C4-2B (cell line): ENCODE results near the gene OR2G3.

Experiments used
- ZFX ChIP-seq: fragments of 450-650 bp; IDR thresholded peaks from 2 replicates; pipeline ENCODE4 v1.6.1; 2017
- TF ChIP-seq, protein P1 (sequence below): fragments of 450-650 bp; conservative IDR thresholded peaks from 2 replicates; pipeline ENCODE4 v1.5.1; 2017; ENCODE audit warnings: mild to moderate bottlenecking

GRCh38 chr1:247646867-247647266 lies 41.5 kb downstream of the OR2G3 start:
- TF ChIP-seq, protein P1, sequence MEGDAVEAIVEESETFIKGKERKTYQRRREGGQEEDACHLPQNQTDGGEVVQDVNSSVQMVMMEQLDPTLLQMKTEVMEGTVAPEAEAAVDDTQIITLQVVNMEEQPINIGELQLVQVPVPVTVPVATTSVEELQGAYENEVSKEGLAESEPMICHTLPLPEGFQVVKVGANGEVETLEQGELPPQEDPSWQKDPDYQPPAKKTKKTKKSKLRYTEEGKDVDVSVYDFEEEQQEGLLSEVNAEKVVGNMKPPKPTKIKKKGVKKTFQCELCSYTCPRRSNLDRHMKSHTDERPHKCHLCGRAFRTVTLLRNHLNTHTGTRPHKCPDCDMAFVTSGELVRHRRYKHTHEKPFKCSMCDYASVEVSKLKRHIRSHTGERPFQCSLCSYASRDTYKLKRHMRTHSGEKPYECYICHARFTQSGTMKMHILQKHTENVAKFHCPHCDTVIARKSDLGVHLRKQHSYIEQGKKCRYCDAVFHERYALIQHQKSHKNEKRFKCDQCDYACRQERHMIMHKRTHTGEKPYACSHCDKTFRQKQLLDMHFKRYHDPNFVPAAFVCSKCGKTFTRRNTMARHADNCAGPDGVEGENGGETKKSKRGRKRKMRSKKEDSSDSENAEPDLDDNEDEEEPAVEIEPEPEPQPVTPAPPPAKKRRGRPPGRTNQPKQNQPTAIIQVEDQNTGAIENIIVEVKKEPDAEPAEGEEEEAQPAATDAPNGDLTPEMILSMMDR, result no peak
- TF ChIP-seq ZFX, result no peak
